Trophoblast cell (in vitro differentiated cells and primary cell): ENCODE measurements around the gene SELENOI.
A peak's percentile ranks its signal among the peaks of the same experiment; 100 is the strongest.

Experiments used
- DNase-seq, 2 donors: peaks; one replicate each; pipeline ENCODE4 v3.0.0-alpha.2; 2016
- H2AFZ ChIP-seq: 2 replicates; pipeline ENCODE4 v1.6.1; 2013; ENCODE audit warnings: low read length, moderate library complexity, mild to moderate bottlenecking; ENCODE audit not compliant: insufficient read depth, poor library complexity
- H2AK5ac ChIP-seq: 2 replicates; pipeline ENCODE4 v1.6.1; 2013; ENCODE audit warnings: mild to moderate bottlenecking, low read length
- H2BK120ac ChIP-seq: 2 replicates; pipeline ENCODE4 v1.6.1; 2013; ENCODE audit warnings: low read length, mild to moderate bottlenecking, moderate library complexity; ENCODE audit not compliant: insufficient read depth, poor library complexity
- H2BK12ac ChIP-seq: 2 replicates; pipeline ENCODE4 v1.6.1; 2013; ENCODE audit warnings: mild to moderate bottlenecking, low read length, moderate library complexity
- H2BK5ac ChIP-seq: 2 replicates; pipeline ENCODE4 v1.6.1; 2013; ENCODE audit warnings: low read length, low read depth, moderate library complexity, mild to moderate bottlenecking; ENCODE audit not compliant: poor library complexity
- H3K14ac ChIP-seq: 2 replicates; pipeline ENCODE4 v1.6.1; 2013; ENCODE audit warnings: mild to moderate bottlenecking, low read length
- H3K18ac ChIP-seq: 2 replicates; pipeline ENCODE4 v1.6.1; 2013; ENCODE audit warnings: mild to moderate bottlenecking, low read length
- H3K23ac ChIP-seq: 2 replicates; pipeline ENCODE4 v1.6.1; 2013; ENCODE audit warnings: low read length
- H3K27ac ChIP-seq: 2 replicates; pipeline ENCODE4 v1.5.1; 2013; ENCODE audit warnings: low read depth, mild to moderate bottlenecking, inconsistent platforms, low read length, moderate library complexity
- H3K27me3 ChIP-seq: 2 replicates; pipeline ENCODE4 v1.6.1; 2013; ENCODE audit warnings: inconsistent platforms, mild to moderate bottlenecking, low read length, moderate library complexity; ENCODE audit not compliant: insufficient read depth
- H3K36me3 ChIP-seq, 2 experiments: 1 replicate in 1 of 2; 2 replicates in 1 of 2; pipeline ENCODE4 v1.6.1; 2013; ENCODE audit warnings: low read length in 2 of 2, mild to moderate bottlenecking in 2 of 2, moderate library complexity in 1 of 2; ENCODE audit not compliant: insufficient read depth in 2 of 2, control insufficient read depth in 1 of 2
- H3K4ac ChIP-seq: 2 replicates; pipeline ENCODE4 v1.6.1; 2013; ENCODE audit warnings: low read depth, mild to moderate bottlenecking, low read length, moderate library complexity
- H3K4me1 ChIP-seq, 2 experiments: 1 replicate in 1 of 2; 2 replicates in 1 of 2; pipeline ENCODE4 v1.6.1; 2013; ENCODE audit warnings: low read length in 2 of 2, mild to moderate bottlenecking in 2 of 2, moderate library complexity in 1 of 2; ENCODE audit not compliant: insufficient read depth in 2 of 2, control insufficient read depth in 1 of 2
- H3K4me2 ChIP-seq: 2 replicates; pipeline ENCODE4 v1.6.1; 2013; ENCODE audit warnings: inconsistent platforms, mild to moderate bottlenecking, low read length, moderate library complexity
- H3K4me3 ChIP-seq: 2 replicates; pipeline ENCODE4 v1.5.1; 2013; ENCODE audit warnings: mild to moderate bottlenecking, low read depth, low read length, inconsistent platforms
- H3K79me1 ChIP-seq: one replicate; pipeline ENCODE4 v1.6.1; 2013; ENCODE audit warnings: low read length
- H3K79me2 ChIP-seq: 2 replicates; pipeline ENCODE4 v1.6.1; 2013; ENCODE audit warnings: low read length, mild to moderate bottlenecking; ENCODE audit not compliant: control insufficient read depth, insufficient read depth, poor library complexity
- H3K9ac ChIP-seq: 2 replicates; pipeline ENCODE4 v1.6.1; 2013; ENCODE audit warnings: mild to moderate bottlenecking, low read length
- H3K9me3 ChIP-seq: 2 replicates; pipeline ENCODE4 v1.6.1; 2013; ENCODE audit warnings: low read depth, mild to moderate bottlenecking, control low read depth, inconsistent platforms, low read length; ENCODE audit not compliant: insufficient read depth
- H4K12ac ChIP-seq: 2 replicates; pipeline ENCODE4 v1.6.1; 2013; ENCODE audit warnings: low read depth, mild to moderate bottlenecking, low read length, moderate library complexity
- H4K8ac ChIP-seq: 2 replicates; pipeline ENCODE4 v1.6.1; 2013; ENCODE audit warnings: low read depth, mild to moderate bottlenecking, low read length, moderate library complexity
- H4K91ac ChIP-seq: one replicate; pipeline ENCODE4 v1.6.1; 2013; ENCODE audit warnings: low read depth, mild to moderate bottlenecking, low read length, moderate library complexity
- WGBS: extraction: QIAGEN DNeasy Blood & Tissue Kit; methylation state at CpG from one replicate; pipeline ENCODE4 v1.1.7; 2013; ENCODE audit warnings: missing lambda C conversion rate; ENCODE audit not compliant: insufficient read length, insufficient coverage; ENCODE audit errors: extremely low coverage; 5-methylcytosine and 5-hydroxymethylcytosine counted together

SELENOI gene

GRCh38 chr2:26384183-26384582, 38.2 kb downstream of the SELENOI start:
- WGBS: no CpG with 5 or more reads among the region's 9 CpGs
- no peak overlapping the region for H4K91ac ChIP-seq
- no peak overlapping the region for H2AK5ac ChIP-seq
- no peak overlapping the region for H3K4me2 ChIP-seq
- no peak overlapping the region for H4K12ac ChIP-seq
- no peak overlapping the region for H2BK120ac ChIP-seq
- no peak overlapping the region for H3K9ac ChIP-seq
- no peaks in the 10 kb centered on the region for H3K79me2 ChIP-seq
- H2AFZ ChIP-seq: no peak overlapping the region
- no peak overlapping the region for H3K4ac ChIP-seq
- no peak overlapping the region for H2BK5ac ChIP-seq
- no peaks in the 10 kb centered on the region for H3K9me3 ChIP-seq
- H3K27ac ChIP-seq: no peak overlapping the region
- H3K79me1 ChIP-seq: no peaks in the 10 kb centered on the region
- peak; percentile 90 to 96 for DNase-seq
- H3K23ac ChIP-seq: no peak overlapping the region
- H2BK12ac ChIP-seq: no peak overlapping the region
- H3K14ac ChIP-seq: no peak overlapping the region
- no peak overlapping the region for H3K18ac ChIP-seq
- H3K4me1 ChIP-seq: no peaks in the 10 kb centered on the region
- no peak overlapping the region for H4K8ac ChIP-seq
- H3K27me3 ChIP-seq: no peaks in the 10 kb centered on the region
- peaks cover 2% of the 10 kb centered on the region in 2 experiments for H3K36me3 ChIP-seq
- no peak overlapping the region for H3K4me3 ChIP-seq

GRCh38 chr2:26384597-26384996, 38.7 kb downstream of the SELENOI start:
- Histone ChIP-seq H3K36me3 (peaks cover 2% of the 10 kb centered on the region in 2 experiments), H3K79me1 (no peaks in the 10 kb centered on the region), H3K79me2 (no peaks in the 10 kb centered on the region), H3K18ac (no peak overlapping the region), H2AFZ (no peak overlapping the region), H3K27ac (no peak overlapping the region), H3K4me3 (no peak overlapping the region), H3K23ac (no peak overlapping the region), H3K4me2 (no peak overlapping the region), H3K4me1 (no peaks in the 10 kb centered on the region), H4K91ac (no peak overlapping the region), H2BK5ac (no peak overlapping the region), H3K14ac (no peak overlapping the region), H4K8ac (no peak overlapping the region), H2AK5ac (no peak overlapping the region), H4K12ac (no peak overlapping the region), H2BK120ac (no peak overlapping the region), H3K9me3 (no peaks in the 10 kb centered on the region), H3K4ac (no peak overlapping the region), H3K9ac (no peak overlapping the region), H2BK12ac (no peak overlapping the region), H3K27me3 (no peaks in the 10 kb centered on the region)
- DNase-seq: no peak

GRCh38 chr2:26387189-26387588, 41.2 kb downstream of the SELENOI start:
- H3K18ac ChIP-seq: no peak overlapping the region
- H3K27me3 ChIP-seq: no peaks in the 10 kb centered on the region
- H4K12ac ChIP-seq: no peak overlapping the region
- H2AFZ ChIP-seq: no peak overlapping the region
- no peak overlapping the region for H4K91ac ChIP-seq
- no peaks in the 10 kb centered on the region for H3K4me1 ChIP-seq
- H3K14ac ChIP-seq: no peak overlapping the region
- no CpG with 5 or more reads among the region's 4 CpGs for WGBS
- H2BK5ac ChIP-seq: no peak overlapping the region
- H3K9ac ChIP-seq: no peak overlapping the region
- H3K79me1 ChIP-seq: no peaks in the 10 kb centered on the region
- no peak overlapping the region for H4K8ac ChIP-seq
- H2AK5ac ChIP-seq: no peak overlapping the region
- H3K27ac ChIP-seq: no peak overlapping the region
- H2BK120ac ChIP-seq: no peak overlapping the region
- DNase-seq: no peak
- H2BK12ac ChIP-seq: no peak overlapping the region
- H3K4me3 ChIP-seq: no peak overlapping the region
- no peak overlapping the region for H3K23ac ChIP-seq
- no peak overlapping the region for H3K4ac ChIP-seq
- peaks cover 2 to 5% of the 10 kb centered on the region in 2 experiments for H3K36me3 ChIP-seq
- H3K9me3 ChIP-seq: no peaks in the 10 kb centered on the region
- no peak overlapping the region for H3K4me2 ChIP-seq
- H3K79me2 ChIP-seq: no peaks in the 10 kb centered on the region

GRCh38 chr2:26394694-26395093, 48.8 kb downstream of the SELENOI start:
- Histone ChIP-seq H3K27me3 (no peaks in the 10 kb centered on the region), H3K18ac (no peak overlapping the region), H3K4me3 (no peak overlapping the region), H3K36me3 (peaks cover 2 to 6% of the 10 kb centered on the region in 2 experiments), H2BK12ac (no peak overlapping the region), H3K4ac (no peak overlapping the region), H3K4me1 (no peaks in the 10 kb centered on the region), H3K79me1 (no peaks in the 10 kb centered on the region), H3K14ac (no peak overlapping the region), H3K27ac (no peak overlapping the region), H2AK5ac (no peak overlapping the region), H3K9me3 (no peaks in the 10 kb centered on the region), H4K8ac (no peak overlapping the region), H2BK120ac (no peak overlapping the region), H3K23ac (no peak overlapping the region), H3K9ac (no peak overlapping the region), H4K12ac (no peak overlapping the region), H2BK5ac (no peak overlapping the region), H3K79me2 (no peaks in the 10 kb centered on the region), H2AFZ (no peak overlapping the region), H4K91ac (no peak overlapping the region), H3K4me2 (no peak overlapping the region)
- no CpG with 5 or more reads among the region's 4 CpGs for WGBS
- DNase-seq: no peak
